Ecto neural progenitor cell (in vitro differentiated cells): ENCODE results near the gene IGSF21.
"Not testable (repeated sequence)": the region's sequence is repeated elsewhere in the genome, so short reads cannot be mapped to it uniquely, and the experiment has no call there.

Source experiments
- DNase-seq: peaks from one replicate; pipeline ENCODE4 v3.0.0-alpha.2; 2018; ENCODE audit warnings: low spot score

IGSF21 gene

DNA sequence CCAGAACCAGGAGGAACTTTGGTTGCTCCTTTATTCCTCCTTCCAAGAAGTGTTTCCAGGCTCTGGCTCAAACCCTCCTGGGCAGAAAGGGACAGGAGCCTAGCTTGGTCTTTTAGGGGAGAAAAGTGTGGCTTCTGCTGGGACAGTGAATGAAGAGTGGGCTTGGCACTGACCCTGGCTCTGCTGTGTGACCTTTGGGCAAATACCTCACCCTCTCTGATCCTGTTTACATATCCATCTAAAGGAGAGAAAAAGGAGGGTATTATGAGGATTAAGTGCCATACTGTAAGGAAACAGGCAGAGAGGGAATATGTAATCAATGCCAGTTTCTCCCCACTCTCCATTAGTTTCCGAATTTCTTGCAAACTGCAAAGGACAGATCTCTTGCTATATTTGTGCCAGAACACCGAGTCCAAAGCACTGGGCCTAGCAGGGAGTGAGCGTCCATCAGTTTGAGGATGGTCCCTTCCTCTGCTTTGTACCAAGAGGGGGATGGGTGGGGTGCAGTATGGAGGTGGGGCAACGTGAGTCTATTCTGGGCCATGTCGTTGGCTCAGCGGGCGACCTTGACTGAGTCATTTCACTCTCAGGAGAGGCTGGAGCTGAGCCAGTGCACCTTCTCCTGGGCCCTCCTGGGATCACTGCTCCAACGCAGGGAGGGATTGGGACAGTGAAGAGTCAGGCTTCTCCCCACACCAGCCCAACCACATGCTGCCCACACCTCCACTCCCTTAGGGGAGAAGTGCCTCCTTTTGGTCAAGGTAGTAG is 38.4 kb downstream of the IGSF21 start:
- no peak for DNase-seq

DNA sequence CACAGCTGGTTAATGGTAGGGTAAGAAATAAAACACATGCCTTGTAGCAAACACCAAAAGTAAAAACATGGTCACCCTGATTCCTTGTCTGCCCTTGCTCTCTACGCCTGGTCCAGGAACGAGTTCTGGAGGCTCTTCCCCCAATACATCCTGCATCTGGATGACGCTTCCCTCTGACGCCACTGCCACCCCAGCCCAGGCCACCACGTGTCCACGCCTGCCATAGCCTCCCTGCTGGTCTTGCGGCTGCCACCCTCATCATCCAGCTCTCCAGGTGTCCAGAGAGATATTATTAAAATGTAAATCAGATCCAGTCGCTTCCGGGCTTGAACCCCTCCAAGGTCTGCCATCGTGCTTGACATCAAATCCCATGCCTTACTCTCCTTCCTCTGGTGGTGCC is 39.3 kb downstream of the IGSF21 start:
- DNase-seq = no peak

DNA sequence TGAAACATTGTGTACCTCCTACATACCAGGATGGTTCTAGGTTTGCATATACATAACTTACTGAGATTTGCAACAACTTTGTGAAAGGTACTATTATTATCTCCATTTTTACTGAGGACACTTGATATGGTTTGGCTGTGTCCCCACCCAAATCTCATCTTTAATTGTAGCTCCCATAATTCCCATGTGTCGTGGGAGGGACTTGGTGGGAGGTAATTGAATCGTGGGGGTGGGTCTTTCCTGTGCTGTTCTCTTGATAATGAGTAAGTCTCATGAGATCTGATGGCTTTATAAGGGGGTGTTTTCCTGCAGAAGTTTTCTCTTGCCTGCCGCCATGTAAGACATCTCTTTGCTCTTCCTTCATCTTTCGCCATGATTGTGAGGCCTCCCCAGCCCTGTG is 40.1 kb downstream of the IGSF21 start:
- DNase-seq = no peak

DNA sequence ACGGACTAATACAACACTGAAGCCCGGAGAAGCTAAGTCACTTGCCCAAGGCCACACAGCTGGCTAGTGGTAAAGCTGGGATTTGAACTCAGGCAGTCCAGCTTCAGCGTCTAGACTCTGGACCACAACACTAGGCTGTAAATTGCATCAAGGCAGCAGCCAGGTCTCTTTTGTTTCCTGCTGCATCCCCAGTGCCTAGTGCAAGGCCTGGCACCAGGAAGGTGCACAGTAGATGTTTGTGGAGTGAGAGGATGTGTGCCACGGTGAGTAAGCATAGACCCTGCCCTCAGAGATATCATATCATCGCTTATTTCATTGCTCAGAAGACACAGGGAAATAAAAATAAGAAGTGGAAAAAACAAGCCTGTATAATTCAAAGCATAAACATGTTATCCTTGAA is 40.9 kb downstream of the IGSF21 start:
- DNase-seq = no peak

DNA sequence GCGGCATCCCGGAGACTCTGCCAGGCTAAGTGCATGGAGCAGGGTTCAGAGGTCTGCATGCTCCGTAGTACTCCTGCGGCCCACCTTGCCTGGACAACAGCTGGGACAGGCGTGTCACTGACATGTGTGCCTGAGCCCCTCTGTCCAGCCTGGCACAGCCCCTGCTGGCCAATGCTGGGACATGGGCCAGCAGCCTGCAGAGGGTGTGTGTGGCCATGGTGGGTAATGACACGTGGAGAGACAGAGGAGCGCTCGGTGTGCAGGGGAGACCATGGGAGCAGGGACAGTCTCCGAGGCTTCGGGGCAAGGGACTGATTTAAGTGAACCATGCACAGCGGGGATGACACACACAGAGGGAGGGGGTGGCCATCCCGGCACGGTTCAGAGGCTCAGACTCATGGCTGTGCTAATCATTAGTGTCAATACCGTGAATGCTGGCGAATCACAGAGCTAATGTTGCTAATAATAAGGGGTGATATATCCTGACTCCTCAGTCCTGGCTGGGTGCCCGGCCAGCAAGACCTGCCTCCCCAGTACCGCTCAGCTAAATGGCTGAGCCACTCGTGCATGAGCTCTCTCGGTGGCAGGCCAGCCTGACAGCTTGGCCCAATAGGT is 41.5 kb downstream of the IGSF21 start:
- peak; percentile 58 for DNase-seq

DNA sequence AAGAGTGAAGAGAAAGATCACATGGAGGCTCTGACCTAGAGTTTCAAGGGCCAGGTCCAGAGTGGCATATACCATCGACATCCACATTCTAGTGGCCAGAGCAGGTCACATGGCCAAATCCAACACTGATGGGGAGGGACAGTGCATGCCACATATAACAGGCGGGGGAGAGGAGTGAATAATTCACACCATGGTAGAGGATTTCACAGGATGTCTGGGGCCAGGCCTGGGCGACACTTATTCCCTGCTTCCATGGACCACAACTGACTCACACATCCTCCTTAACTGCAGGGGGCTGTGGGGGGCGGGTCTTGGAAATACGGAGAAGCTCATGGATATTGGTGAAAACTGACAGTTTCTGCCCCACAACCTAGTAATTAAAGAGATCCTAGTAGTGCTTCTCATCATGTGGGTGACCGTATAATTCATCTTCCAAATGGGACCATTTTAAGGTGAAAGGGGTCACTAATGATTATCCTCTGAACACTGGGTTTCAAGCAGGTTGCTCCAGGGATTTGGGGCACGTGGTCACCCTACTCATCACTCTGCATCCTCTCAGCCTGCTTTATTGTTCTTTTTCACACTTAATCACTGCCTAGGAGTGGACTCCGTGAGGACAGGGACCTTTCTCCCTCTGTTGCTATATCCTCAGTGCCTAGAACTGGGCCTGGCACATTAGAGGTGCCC is 44.0 kb downstream of the IGSF21 start:
- no peak for DNase-seq

DNA sequence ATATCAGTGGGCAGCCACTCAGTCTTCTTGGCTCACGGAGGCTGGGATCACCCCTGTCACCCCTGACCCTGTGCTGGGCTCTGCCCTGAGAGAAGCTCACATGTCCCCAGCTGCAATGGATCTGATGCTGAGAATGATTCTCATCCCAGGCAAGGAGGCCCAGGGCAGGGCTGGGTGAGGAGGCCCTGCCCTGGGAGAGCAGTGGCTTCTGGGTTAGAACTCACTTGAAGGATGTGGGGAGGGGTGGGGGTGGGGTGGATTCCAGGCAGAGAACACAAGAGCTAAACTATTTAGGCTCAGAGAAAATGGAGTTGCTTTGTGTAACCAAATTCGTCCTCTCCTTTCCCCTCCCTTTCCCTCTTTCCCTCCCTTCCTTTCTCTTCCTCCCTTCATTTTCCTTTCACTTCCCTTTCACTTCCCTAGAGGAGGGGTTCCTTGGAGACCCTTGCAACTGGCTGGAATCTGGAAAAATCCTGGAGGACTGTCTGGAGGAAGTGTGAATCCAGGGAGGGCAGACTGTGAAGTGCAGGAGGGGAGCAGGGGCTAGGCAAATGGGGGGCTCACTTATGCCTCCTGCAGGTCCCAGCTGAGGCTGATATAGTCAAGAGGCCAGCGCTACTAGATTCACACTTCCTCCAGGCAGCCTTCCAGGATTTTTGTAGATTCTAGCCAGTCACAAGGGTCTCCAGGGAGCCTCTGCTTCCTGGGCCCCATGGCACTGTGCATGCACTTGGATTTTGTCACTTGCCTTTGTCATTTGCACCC is 47.0 kb downstream of the IGSF21 start:
- no peak for DNase-seq

DNA sequence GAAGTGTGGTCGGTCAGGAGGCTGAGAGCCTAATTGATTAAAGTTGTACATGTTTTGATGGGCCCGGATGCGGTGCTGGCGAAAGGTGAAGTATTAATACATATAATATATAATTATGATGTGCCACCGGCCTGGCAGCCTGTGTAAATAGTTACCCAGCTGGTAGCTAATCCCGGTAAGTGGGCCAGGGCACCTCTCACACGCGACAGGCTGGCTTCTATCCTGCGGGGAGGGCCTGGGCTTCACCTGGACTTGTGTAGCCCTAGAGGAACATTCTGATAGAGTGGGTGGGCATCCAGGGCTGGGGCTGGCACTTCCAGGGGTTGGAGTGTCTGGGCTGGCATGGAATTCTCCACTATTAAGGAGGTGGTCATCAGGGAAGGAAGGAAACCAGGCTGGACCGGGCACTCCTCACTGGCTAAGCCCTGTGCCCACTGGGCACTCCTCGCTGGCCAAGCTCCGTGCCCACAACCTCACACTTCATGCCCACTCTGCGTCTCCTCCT is 48.3 kb downstream of the IGSF21 start:
- DNase-seq = no peak

DNA sequence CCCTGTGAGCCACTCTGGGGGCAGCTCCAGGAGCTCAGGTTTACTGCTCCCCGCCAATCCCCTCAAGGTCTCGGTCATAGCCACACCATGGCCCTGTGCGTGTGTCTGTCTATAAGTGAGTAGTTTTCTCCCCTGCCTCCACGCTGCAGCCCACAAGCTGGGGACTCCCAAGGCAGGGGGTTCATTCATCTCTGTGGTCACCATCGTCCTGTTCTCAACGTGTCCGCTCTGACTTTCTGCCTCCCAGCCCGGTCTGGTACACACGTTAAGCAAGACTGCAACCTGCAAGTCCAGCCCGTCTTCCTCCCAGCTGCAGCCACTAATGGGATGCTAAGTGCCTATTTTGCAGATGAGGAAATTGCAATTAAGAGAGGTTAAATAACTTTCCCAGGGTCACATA is 49.8 kb downstream of the IGSF21 start:
- DNase-seq = no peak

DNA sequence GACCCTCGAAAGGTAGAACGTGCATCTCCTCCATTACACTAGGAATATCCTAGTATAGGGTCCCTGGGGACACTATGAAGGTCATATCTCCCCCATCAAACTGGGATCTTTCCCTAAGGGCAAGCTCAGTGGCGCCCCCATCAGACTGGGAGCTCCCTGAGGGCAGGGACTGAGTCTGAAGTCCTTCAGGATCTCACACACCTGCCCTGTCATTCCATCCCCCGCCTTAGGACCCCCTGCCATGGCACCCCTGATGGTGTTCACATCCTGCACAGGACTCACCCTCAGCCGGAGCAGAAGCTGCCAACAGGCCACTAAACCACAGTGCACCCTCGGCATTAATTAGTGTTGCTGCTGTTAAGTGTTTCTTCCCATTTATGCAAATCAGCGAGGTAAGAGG is 50.4 kb downstream of the IGSF21 start:
- no peak for DNase-seq

DNA sequence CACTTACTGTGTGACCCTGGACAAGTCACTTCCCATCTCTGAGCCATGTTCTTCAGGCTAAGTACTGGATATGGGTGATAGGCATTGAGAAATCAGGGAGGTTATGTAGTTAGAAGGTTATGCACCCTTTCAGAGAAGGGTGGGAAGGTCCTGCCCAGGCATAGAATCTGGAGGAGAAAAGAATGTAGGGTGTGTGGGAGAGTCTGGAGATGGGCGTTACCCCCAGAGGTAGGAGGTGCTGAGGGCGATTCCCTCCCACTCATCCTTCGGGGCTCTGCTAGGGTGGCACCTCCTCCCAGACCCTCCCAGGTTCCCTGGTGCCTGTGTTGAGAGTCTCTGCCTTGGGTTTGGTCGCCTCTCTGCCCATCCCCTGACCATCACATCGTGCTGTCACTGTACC is 51.1 kb downstream of the IGSF21 start:
- no peak for DNase-seq

DNA sequence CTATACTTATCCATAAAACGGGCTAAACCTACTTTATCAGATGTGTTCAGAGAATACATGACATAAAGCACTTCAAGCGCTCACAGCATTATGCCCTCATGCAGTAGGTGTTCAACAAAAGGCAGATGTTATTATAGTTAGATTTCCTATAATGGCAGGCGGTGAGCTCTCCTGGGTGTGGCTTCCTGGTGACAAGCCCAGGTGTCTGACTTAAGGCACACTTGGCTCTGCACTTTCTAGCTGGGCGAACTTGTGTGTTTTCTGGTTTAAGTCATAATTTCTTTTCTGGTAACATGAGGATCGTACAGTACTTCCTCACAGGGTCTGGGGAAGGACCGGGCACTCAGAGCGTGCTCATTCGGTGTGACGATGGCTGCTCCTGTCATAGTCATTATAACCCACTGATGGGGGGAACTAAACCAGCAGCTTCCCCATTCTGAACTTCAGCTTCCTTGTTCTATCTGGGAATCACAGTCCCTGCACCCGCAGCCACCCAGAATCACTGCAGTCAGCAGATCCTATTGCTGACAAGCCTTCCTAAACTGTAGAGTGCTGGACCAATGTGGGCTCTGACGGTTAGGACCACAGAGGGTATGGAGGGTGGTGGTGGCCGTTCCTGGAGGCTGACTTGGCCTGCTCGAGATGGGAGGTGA is 52.8 kb downstream of the IGSF21 start:
- DNase-seq = no peak

DNA sequence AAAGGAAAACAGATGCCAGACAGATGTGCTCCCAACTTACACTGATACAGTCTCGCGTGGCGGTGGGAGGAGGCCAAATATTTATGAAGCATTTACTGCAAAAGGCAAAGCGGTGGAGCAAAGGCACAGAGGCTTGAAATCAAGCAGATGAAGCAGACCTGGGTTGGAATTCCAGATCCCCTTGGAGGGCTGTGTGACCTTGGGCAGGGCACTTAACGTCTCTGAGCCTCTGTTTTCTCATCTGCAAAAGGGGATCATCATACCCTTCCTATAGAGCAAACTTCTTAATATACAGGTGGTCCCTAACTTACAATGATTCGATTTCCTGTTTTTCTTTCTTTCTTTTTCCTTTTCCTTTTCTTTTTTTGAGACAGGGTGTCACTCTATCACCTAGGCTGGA is 54.1 kb downstream of the IGSF21 start:
- no peak for DNase-seq

DNA sequence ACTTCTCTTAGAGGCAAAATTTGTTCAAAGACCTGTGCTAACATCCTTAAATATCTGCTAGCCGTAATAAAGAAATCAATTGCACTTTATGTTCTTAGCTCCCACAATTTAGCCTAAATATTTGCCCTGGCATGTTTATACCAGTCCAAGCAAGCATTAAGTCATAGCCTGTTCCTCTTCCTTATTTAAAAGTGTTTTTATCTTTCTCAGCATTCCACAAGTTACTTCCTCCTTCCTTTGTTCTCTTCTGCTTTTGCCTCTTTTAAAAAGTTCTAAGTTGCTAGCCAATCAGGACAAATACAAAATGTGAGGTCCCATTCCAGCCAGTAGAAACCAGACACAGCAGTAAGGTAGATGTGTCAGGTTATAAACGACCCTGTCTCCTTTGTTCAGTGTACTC is 58.0 kb downstream of the IGSF21 start:
- not testable (repeated sequence) for DNase-seq

DNA sequence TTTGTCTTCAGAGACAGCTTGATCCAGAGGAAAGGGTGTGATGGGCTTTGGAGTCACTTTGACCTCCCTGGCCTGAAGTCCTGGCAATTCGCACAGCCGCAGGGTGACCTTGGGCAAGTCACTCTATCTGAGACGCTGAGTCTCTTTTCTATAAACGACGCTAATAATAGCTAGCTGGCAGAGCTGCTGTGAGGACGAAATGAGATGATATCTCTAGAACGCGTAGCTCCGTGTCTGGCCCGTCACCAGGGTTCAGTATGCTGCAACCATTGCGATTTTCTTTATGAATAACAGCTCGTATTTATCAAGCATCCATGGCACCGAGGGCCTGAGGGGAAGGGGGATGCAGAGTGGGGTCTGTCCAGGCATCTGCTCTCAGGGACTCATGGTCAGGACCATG is 58.7 kb downstream of the IGSF21 start:
- DNase-seq = no peak

DNA sequence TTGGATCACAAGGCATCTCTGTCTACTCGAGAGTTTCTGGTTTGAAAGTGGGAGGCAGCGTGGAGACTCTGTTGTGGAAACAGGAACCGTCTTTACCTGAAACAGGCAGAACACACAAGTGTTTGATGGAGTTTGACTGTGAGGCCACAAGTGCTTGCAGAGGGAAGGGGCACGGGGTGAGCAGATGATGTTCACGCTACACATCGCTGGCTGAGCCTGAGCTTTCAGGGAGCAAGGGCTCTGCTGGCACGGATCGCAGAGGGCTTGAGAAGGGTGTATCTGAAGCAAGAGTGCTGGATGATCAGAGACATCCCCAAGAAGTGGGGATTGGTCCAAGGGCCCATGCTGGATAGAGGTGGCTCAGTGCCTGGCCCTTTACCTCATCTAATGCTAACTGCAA is 59.3 kb downstream of the IGSF21 start:
- DNase-seq = no peak

DNA sequence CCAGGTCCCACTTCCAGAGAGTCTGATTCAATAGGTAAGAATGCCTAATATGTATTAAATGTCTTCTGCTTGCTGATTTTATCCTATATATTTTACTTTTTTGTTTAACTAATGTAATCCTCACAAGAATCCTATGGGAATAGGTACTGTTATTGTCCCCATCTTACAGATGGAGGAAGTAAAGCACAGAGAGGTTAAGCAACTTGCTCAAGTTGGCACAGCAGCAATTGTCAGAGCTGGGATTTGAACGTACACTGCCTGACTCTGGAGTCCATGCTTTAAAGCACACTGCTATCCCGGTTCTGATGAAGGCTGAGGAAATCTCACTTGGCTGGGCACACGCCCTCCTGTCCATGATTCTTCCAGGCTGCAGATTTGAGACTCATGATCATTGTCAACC is 62.8 kb downstream of the IGSF21 start:
- DNase-seq = no peak

DNA sequence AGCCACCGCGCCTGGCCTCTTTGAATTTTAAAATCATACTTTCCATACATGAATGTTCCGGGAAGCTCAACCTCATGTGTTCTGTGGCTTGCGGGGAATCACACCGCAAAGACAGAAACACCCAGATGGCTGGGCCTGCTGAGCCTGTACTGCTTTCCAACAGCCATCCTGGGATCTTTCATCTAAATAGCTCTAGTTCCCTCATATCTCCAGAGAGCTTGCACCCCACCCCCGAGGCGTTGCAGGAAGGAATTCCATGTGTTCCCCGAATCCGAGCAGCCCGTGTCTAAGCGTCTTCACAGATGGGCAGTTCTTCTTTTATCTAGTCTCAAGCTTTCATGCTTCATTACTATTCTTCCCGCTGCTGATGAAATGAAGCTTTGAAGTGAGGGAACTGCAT is 66.4 kb downstream of the IGSF21 start:
- no peak for DNase-seq

DNA sequence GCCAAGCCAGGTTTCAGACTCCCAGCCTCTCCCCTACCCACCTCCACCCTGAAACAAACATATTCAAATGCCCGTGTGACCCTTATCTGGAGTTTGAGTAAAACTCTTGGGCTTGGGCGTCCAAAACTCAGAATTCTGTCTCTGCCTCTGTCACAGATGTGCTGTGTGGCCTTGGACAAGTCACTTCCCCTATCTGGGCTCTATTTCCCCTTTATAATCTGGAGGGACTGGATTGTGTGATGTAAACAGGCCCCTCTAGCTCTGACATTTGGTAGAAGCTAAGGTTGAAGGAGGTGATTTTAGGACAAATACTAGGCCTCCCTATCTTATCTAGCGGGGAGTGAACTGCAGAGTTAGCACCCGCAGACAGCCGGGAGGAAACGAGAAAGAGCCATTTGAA is 67.5 kb downstream of the IGSF21 start:
- no peak for DNase-seq

DNA sequence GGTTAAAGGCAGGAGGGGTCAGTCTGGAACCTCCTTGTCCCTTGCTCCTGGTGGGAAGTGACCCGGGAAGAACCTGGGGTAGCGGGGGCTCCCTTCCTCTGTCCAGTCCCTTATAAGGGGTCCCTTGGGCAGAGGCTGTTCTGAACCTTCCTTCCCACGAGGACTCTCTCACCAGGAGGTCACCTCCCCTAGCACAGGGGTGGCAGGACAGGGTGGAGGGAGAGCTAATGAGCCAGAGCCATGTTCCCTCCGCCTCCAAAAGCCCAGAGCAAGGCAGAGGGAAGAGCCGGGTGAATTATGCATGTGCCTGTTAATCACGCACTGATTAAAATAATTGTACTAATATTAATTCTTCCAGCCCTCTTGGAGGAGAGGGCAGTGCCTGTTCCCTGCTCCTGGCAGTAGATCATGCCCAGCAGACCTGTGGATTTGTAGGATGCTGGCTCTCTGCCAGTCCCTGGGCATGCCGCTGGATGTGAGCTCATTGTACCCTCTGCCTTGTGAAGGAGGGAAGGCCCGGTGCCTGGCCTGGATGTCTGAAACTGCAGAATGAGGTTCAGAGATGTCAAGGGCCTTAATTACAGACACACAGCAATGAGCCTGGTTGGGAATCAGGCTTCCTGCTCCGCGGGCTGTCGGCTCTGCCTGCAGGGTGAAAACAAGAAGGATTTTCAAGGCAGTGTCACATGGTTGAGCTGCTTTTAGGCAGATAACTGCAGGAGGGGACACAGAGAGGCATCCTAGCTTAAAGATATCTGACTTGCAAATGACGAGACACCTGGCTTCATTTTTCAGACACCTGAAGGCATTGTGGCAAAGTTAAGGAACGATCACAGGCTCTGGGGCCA is 68.2 kb downstream of the IGSF21 start:
- DNase-seq = no peak

DNA sequence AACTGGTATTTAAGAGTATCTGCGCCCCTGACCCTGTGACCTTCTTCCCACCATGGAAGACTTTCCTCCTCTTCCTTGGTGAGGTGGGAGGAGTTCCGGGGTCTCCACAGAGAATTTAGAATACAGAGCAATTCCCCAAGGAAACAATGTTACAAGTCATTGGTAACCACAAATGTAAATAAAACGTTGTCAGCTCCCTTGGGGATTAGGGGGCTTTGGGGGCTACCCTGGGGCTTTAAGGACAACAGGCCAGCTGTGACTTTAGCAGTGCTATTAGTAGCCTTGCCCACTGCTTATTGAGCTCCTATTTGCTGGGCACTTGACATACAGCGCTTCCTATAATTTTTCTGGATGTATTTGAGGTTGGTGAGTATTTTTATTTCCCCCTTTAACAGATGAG is 69.0 kb downstream of the IGSF21 start:
- no peak for DNase-seq
